Psoas muscle (tissue), 8 donors: ENCODE results near the gene CTU2. TPM values are rescaled to one million over a fixed set of nuclear protein-coding genes. Genes with fewer than 3 reads are reported as not detected.

ENCODE experiments used
- ATAC-seq, 4 donors: fragments of 200-7000 bp; cut with Tn5 transposase; one replicate each; pipeline ENCODE4 v1.9.1; 2020; ENCODE audit warnings: moderate library complexity in 3 of 4, mild to moderate bottlenecking in 2 of 4
- DNase-seq, 2 donors: peaks; one replicate each; pipeline ENCODE4 v3.0.0-alpha.2; 2020
- H3K27ac ChIP-seq: fragments of 200-600 bp; one replicate; pipeline ENCODE4 v1.8.0; 2022
- H3K27me3 ChIP-seq, 3 donors: fragments of 200-600 bp in 1 of 3; one replicate each; pipeline versions ENCODE4 v1.6.1 to v1.8.0; 2013 to 2022; ENCODE audit warnings: low read length in 2 of 3, mild to moderate bottlenecking in 2 of 3, moderate library complexity in 1 of 3; ENCODE audit not compliant: insufficient read depth in 3 of 3
- H3K36me3 ChIP-seq, 2 donors: fragments of 200-600 bp in 1 of 2; one replicate each; pipeline versions ENCODE4 v1.6.1 to v1.8.0; 2013 to 2022; ENCODE audit warnings: low read depth in 1 of 2, mild to moderate bottlenecking in 1 of 2, moderate library complexity in 1 of 2; ENCODE audit not compliant: insufficient read depth in 1 of 2
- H3K4me1 ChIP-seq: fragments of 200-600 bp; one replicate; pipeline ENCODE4 v1.8.0; 2022
- H3K4me3 ChIP-seq: fragments of 200-600 bp; one replicate; pipeline ENCODE4 v1.8.0; 2022; ENCODE audit warnings: mild to moderate bottlenecking
- H3K9me3 ChIP-seq: fragments of 200-600 bp; one replicate; pipeline ENCODE4 v1.8.0; 2022
- WGBS, 3 donors: extraction: QIAGEN DNeasy Blood & Tissue Kit; methylation state at CpG; one replicate each; pipeline versions ENCODE4 v1.1.6 to v1.1.7; 2013; 5-methylcytosine and 5-hydroxymethylcytosine counted together
- intact Hi-C, 2 donors: fragments of 100-400 bp; cut with DNase I; formaldehyde crosslinking; loops; one replicate each; pipeline versions ENCODE4 v1.11.0 to v1.14.2; 2022
- polyA plus RNA-seq, 3 donors: library from polyadenylated mRNA; stranded (reverse); fragments of 200-250 nt; gene quantifications; one replicate each; pipeline ENCODE4 v1.2.3, GENCODE V29; 2013
- total RNA-seq, 4 donors: library from RNA; stranded (reverse); fragmentation: NEBNext Ultra II Directional in 2 of 4; extraction: Animal tissue kit (Norgen Biotek cat#: 25700) in 2 of 4; gene quantifications; one replicate each; pipeline versions ENCODE4 v1.2.1 to v1.2.4, GENCODE V29; 2021 to 2023
- TF ChIP-seq, protein P1 (sequence below): fragments of 200-600 bp; IDR thresholded peaks from one replicate; pipeline ENCODE4 v1.8.0; 2022; ENCODE audit warnings: antibody characterized with exemption
- donor health status: healthy with polysubstance abuse.
- donor health status: DM: no; HTN: no; CAD: no; lungs with moderate emphysema.
- donor health status: Bipolar disorder and iron deficiency.
- donor health status: healthy.
- donor health status: DM: yes; HTN: yes; CAD: no.
- donor health status: DM: no; HTN: no; CAD: no.
- donor health status: DM: no; HTN: no; CAD: no.
- donor health status: DM: yes; HTN: yes; CAD: no.

CTU2 gene
- total and polyA plus RNA-seq, 7 donors = 12.4 to 24.1 (median 20.2) TPM

DNA sequence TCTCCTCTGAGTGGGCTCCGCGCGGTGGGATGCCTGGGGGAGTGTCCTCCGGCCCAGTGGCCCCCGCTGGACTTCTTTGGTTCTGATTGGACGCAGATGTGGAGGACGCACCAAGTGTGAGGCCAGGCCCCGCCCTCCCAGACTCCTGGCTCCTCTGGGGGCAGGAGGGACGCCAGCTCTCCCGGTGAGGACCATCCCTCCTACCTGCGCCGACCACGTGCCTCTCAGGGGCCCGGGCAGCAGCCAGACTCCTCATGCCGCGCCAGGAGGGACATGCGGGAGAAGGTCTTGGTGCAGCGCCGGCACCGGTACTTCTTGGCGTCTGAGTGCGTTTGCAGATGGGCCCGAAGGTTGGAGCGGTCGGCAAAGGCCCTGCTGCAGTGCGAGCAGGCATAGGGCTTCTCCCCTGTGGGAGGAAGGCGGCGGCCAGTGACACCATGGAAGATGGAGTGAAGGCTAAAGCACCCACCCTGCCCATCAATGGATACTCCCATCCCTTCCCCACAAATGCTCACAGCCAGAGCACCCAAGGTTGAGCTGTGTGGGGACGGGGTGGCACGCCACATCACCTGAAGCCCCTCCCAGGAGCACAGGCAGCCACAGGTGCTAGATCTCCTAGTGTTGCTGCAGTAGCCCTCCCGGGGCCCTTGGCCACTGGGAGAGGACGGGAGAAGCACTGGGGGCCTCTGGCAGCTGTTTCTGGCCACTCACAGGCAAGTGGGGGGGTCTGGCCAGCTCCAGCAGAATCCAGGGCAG, 27.9 kb upstream of the CTU2 start:
- Histone ChIP-seq H3K27me3 (peaks cover 0 to 4% (median 0%) of the 10 kb centered on the region in 3 donors), H3K27ac (no peak overlapping the region), H3K4me3 (no peak overlapping the region), H3K9me3 (no peaks in the 10 kb centered on the region), H3K36me3 (no peaks in the 10 kb centered on the region), H3K4me1 (peaks cover 45% of the 10 kb centered on the region)
- DNase-seq (no peak), ATAC-seq (no peak)
- TF ChIP-seq, protein P1, sequence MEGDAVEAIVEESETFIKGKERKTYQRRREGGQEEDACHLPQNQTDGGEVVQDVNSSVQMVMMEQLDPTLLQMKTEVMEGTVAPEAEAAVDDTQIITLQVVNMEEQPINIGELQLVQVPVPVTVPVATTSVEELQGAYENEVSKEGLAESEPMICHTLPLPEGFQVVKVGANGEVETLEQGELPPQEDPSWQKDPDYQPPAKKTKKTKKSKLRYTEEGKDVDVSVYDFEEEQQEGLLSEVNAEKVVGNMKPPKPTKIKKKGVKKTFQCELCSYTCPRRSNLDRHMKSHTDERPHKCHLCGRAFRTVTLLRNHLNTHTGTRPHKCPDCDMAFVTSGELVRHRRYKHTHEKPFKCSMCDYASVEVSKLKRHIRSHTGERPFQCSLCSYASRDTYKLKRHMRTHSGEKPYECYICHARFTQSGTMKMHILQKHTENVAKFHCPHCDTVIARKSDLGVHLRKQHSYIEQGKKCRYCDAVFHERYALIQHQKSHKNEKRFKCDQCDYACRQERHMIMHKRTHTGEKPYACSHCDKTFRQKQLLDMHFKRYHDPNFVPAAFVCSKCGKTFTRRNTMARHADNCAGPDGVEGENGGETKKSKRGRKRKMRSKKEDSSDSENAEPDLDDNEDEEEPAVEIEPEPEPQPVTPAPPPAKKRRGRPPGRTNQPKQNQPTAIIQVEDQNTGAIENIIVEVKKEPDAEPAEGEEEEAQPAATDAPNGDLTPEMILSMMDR = no peak
- WGBS, 3 donors = 50 to 76% (median 52%) methylated on average over 32 of the region's 32 CpGs
- intact Hi-C loops = no loop called here

DNA sequence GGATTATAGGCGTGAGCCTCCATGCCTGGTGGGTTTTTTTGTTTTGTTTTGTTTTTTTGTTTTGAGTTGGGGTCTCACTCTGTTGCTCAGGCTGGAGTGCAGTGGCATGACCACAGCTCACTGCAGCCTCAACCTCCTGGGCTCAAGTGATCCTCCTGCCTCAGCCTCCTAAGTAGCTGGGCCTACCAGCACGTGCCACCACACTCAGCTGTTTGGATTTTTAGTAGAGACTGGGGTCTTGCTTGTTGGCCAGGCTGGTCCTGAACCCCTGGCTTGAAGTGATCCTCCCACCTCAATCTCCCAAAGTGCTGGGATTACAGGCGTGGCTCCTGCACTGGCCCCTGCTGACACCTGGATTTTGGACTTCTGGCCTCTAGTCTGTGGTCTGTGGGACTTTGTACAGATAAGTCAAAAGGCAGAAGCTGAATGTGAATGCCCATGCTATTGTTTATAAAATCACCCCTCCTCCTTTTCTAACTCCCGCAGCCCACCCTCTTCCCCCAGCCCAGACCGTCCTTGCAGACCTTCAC, 25.7 kb upstream of the CTU2 start:
- Histone ChIP-seq H3K4me3 (no peak overlapping the region), H3K4me1 (peaks cover 40% of the 10 kb centered on the region), H3K27me3 (peaks cover 0 to 4% (median 0%) of the 10 kb centered on the region in 3 donors), H3K36me3 (no peaks in the 10 kb centered on the region), H3K9me3 (no peaks in the 10 kb centered on the region), H3K27ac (no peak overlapping the region)
- DNase-seq = no peak
- 85 to 94% (median 86%) methylated on average over 5 of the region's 5 CpGs for WGBS, 3 donors
- TF ChIP-seq, protein P1 = no peak
- ATAC-seq = no peak
- intact Hi-C loops = no loop called here

DNA sequence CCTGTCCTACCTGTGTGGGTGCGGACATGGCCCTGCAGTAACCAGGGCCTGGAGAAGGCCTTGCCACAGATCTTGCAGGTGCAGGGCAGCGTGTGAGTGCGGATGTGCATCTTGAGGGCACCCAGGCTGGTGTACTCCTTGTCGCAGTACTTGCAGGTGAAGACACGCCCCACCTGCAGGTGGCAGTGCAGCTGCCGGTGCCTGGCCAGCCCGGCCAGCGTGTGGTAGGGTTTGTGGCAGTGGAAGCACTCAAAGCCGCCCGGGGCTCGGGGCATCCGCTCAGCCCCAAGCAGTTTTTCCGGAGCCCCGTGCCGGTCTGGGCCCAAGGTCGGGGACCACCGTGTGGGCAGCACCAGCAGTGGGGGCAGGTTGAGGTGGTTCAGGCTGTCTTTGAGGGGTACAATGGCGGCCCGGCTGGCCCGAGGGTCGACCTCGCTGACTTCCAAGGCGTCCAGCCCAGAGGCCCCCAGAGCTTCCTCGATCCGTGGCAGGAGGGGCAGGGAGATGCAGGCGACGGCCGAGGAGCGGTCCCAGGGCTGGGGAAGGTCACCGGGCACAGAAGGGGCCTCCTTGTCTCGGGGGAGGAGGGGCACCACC, 25.1 kb upstream of the CTU2 start:
- Histone ChIP-seq H3K9me3 (no peaks in the 10 kb centered on the region), H3K27me3 (peaks cover 0 to 4% (median 0%) of the 10 kb centered on the region in 3 donors), H3K4me3 (no peak overlapping the region), H3K4me1 (peaks cover 38% of the 10 kb centered on the region), H3K36me3 (no peaks in the 10 kb centered on the region), H3K27ac (no peak overlapping the region)
- peak; percentile 26 to 44 (median 30) for ATAC-seq
- intact Hi-C loops = no loop called here
- peak in 1 of 2 donors; percentile 70 for DNase-seq
- TF ChIP-seq, protein P1 = peak; percentile 46
- whole genome bisulfite sequencing, 3 donors = 55 to 62% (median 59%) methylated on average over 31 of the region's 31 CpGs

DNA sequence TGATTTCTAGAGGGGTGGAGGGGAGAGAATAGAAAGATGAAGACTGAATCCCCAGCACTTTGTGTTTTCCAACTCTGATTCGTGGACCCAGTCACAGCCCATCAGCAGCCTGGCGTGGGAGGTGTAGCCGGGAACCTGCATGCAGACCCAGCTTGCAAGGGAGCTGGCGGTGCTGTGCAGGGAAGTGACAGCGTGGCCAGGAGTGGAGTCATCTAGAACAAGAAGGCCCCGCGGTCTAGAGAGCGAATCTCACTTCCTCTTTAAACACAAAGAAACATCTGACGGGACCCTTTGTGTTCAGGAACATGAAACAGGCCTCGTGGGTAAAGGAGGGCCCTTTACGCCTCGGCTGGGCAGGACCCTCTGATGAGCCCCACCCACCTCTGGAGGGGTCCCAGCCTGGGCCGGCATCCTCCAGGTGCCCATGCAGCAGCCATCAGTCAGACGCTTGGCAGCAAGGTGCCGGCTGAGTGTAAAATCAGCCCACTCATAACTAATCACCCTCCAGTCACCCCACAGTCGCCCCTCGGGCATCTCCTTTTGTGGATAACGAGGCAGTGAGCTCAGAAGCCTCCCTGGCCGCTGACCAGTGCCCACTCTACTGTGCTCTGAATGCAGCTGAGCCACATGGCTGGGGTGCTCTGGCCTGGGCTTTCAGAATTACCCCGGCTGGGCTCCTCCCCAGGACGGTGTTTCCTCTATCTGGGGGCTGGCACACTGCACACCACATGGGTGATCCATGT, 24.4 kb upstream of the CTU2 start:
- TF ChIP-seq, protein P1 = no peak
- 43 to 58% (median 48%) methylated on average over 20 to 21 of the region's 21 CpGs for WGBS, 3 donors
- Histone ChIP-seq H3K27me3 (peaks cover 0 to 4% (median 0%) of the 10 kb centered on the region in 3 donors), H3K4me3 (no peak overlapping the region), H3K27ac (peak overlapping the region; percentile 27), H3K9me3 (no peaks in the 10 kb centered on the region), H3K4me1 (peaks cover 35% of the 10 kb centered on the region), H3K36me3 (no peaks in the 10 kb centered on the region)
- DNase-seq (peak in 1 of 2 donors; percentile 65), ATAC-seq (no peak)
- intact Hi-C loops = no loop called here
